Gastrocnemius medialis (tissue), 4 donors: ENCODE results near the gene AIFM2. TPM values are rescaled to one million over a fixed set of nuclear protein-coding genes. Genes with fewer than 3 reads are reported as not detected.
"Not testable (repeated sequence)": the region's sequence is repeated elsewhere in the genome, so short reads cannot be mapped to it uniquely, and the experiment has no call there.

Experiments used
- ATAC-seq, 2 donors: fragments of 150-250 bp; one replicate each; pipeline ENCODE4 v1.9.1; 2016
- DNase-seq, 2 donors: peaks; one replicate each; pipeline ENCODE4 v3.0.0-alpha.2; 2019
- H3K27ac ChIP-seq, 4 donors: fragments of 200-600 bp; sonication (generic); 1 replicate in 1 of 4; 2 replicates in 3 of 4; pipeline ENCODE4 v1.5.1; 2016 to 2018; ENCODE audit warnings: mild to moderate bottlenecking in 2 of 4, moderate library complexity in 1 of 4
- H3K27me3 ChIP-seq, 3 donors: fragments of 200-600 bp; sonication (generic) in 2 of 3; 1 replicate in 1 of 3; 2 replicates in 2 of 3; pipeline versions ENCODE4 v1.5.1 to v1.6.0; 2016 to 2019; ENCODE audit warnings: mild to moderate bottlenecking in 1 of 3, moderate library complexity in 1 of 3
- H3K36me3 ChIP-seq, 2 donors: fragments of 200-600 bp; sonication (generic) in 1 of 2; one replicate each; pipeline ENCODE4 v1.5.1; 2017 to 2018
- H3K4me1 ChIP-seq, 2 donors: fragments of 200-600 bp; sonication (generic) in 1 of 2; one replicate each; pipeline ENCODE4 v1.5.1; 2016 to 2017; ENCODE audit warnings: mild to moderate bottlenecking in 2 of 2
- H3K4me3 ChIP-seq, 4 donors: fragments of 200-600 bp; sonication (generic) in 3 of 4; 1 replicate in 1 of 4; 2 replicates in 3 of 4; pipeline ENCODE4 v1.5.1; 2016 to 2019; ENCODE audit warnings: mild to moderate bottlenecking in 2 of 4
- H3K9me3 ChIP-seq, 3 donors: fragments of 200-600 bp; sonication (generic) in 2 of 3; 1 replicate in 1 of 3; 2 replicates in 2 of 3; pipeline ENCODE4 v1.5.1; 2016 to 2019
- CTCF ChIP-seq, 5 experiments: fragments of 450-650 bp in 3 of 5; fragments of 200-600 bp in 2 of 5; sonication (generic) in 2 of 5; IDR thresholded peaks in 4 of 5; conservative IDR thresholded peaks in 1 of 5; 1 replicate in 4 of 5; 2 replicates in 1 of 5; pipeline ENCODE4 v1.5.1; 2016 to 2019; ENCODE audit warnings: antibody characterized with exemption in 5 of 5, mild to moderate bottlenecking in 3 of 5, moderate library complexity in 3 of 5
- POLR2A ChIP-seq, 2 donors: fragments of 450-650 bp; IDR thresholded peaks; one replicate each; pipeline ENCODE4 v1.6.1; 2017; ENCODE audit warnings: antibody characterized with exemption in 2 of 2, mild to moderate bottlenecking in 2 of 2, moderate library complexity in 2 of 2
- in situ Hi-C, 4 donors: fragments of 200-750 bp; cut with MboI; loops; one replicate each; pipeline versions ENCODE4 v1.15.0 to v1.8.0; 2017; ENCODE audit warnings: low sequenced_read_pairs in 4 of 4
- intact Hi-C: fragments of 100-400 bp; cut with DNase I; formaldehyde crosslinking; loops from one replicate; pipeline ENCODE4 v1.15.1; 2023; ENCODE audit warnings: low total_unique reads
- total RNA-seq, 4 donors: library from RNA; depleted of rRNA; stranded (reverse); fragments of >200 nt; gene quantifications; one replicate each; pipeline versions ENCODE4 v1.1.0 to v1.2.3, GENCODE V29; 2016

AIFM2 gene
- total RNA-seq: 10 to 100 TPM in 2 of 4 donors, 1 to 10 TPM in 2; 6.8 to 11.0 (median 9.8) TPM

- no peaks in the 10 kb centered on the region for H3K9me3 ChIP-seq
- H3K4me1 ChIP-seq: peaks cover 34 to 40% of the 10 kb centered on the region in 2 donors
- in situ Hi-C loops: no loop called here
- H3K4me3 ChIP-seq: peak within 1 kb of the TSS; percentile 68 to 86 (median 72)
- H3K27me3 ChIP-seq: no peaks in the 10 kb centered on the region
- TF ChIP-seq POLR2A (IDR thresholded peaks at IDR 0.05): peak; percentile 45 to 49
- peak in 2 of 5 experiments; percentile 18 to 32 for TF ChIP-seq CTCF (IDR thresholded peaks at IDR 0.05 in 4 of 5, conservative IDR thresholded peaks at IDR 0.05 in 1 of 5)
- DNase-seq (peak; percentile 61 to 84), ATAC-seq (peak; percentile 62 to 70)
- intact Hi-C loops: loop anchor here (10.0 kb wide), 2 partner anchors 228 to 1732 kb away; no protein-coding TSS in a partner anchor
- peak within 1 kb of the TSS; percentile 83 to 87 (median 86) for H3K27ac ChIP-seq
- H3K36me3 ChIP-seq: no peaks in the 10 kb centered on the region
These were observed at the start of gene AIFM2 for GRCh38 chr10:70132098-70133029. Gene AIFM2, minus strand, starts transcription at chr10:70132825. Its CDS starts 8,741 bp downstream, at chr10:70124084.

- in situ Hi-C loops, ATAC-seq: not testable (repeated sequence)
These were observed 46.6 kb upstream of the AIFM2 start for GRCh38 chr10:70179209-70179608.

GRCh38 chr10:70178139-70178725 is 45.6 kb upstream of the AIFM2 start:
- in situ Hi-C loops (no loop called here), intact Hi-C loops (no loop called here)
- TF ChIP-seq CTCF (IDR thresholded peaks at IDR 0.05 in 4 of 5, conservative IDR thresholded peaks at IDR 0.05 in 1 of 5): no peak
- no peak for TF ChIP-seq POLR2A (IDR thresholded peaks at IDR 0.05)

More at GRCh38 chr10:70179209-70179608, 46.6 kb upstream of the AIFM2 start:
- H3K27me3 ChIP-seq, H3K36me3 ChIP-seq, H3K4me1 ChIP-seq, H3K4me3 ChIP-seq, DNase-seq, H3K9me3 ChIP-seq, intact Hi-C loops, H3K27ac ChIP-seq: not testable (repeated sequence)

GRCh38 chr10:70176441-70176840 is 43.8 kb upstream of the AIFM2 start:
- TF ChIP-seq POLR2A (IDR thresholded peaks at IDR 0.05) (no peak), CTCF (IDR thresholded peaks at IDR 0.05 in 4 of 5, conservative IDR thresholded peaks at IDR 0.05 in 1 of 5) (no peak)
- DNase-seq (no peak), ATAC-seq (no peak)
- Histone ChIP-seq H3K36me3 (no peaks in the 10 kb centered on the region), H3K9me3 (no peaks in the 10 kb centered on the region), H3K27ac (no peak overlapping the region), H3K4me1 (no peaks in the 10 kb centered on the region), H3K27me3 (no peaks in the 10 kb centered on the region), H3K4me3 (no peak overlapping the region)
- intact Hi-C loops: no loop called here
- in situ Hi-C loops: no loop called here

More at GRCh38 chr10:70178139-70178725, 45.6 kb upstream of the AIFM2 start:
- H3K27me3 ChIP-seq: no peaks in the 10 kb centered on the region
- no peak overlapping the region for H3K4me3 ChIP-seq
- ATAC-seq: no peak
- H3K36me3 ChIP-seq: no peaks in the 10 kb centered on the region
- H3K27ac ChIP-seq: no peak overlapping the region
- no peaks in the 10 kb centered on the region for H3K4me1 ChIP-seq
- no peaks in the 10 kb centered on the region for H3K9me3 ChIP-seq
- DNase-seq: no peak

- TF ChIP-seq CTCF (IDR thresholded peaks at IDR 0.05 in 4 of 5, conservative IDR thresholded peaks at IDR 0.05 in 1 of 5) (no peak), POLR2A (IDR thresholded peaks at IDR 0.05) (no peak)
- H3K4me1 ChIP-seq: peaks cover 0 to 4% of the 10 kb centered on the region in 2 donors
- no peak overlapping the region for H3K4me3 ChIP-seq
- H3K27ac ChIP-seq: no peak overlapping the region
- in situ Hi-C loops: no loop called here
- no peaks in the 10 kb centered on the region for H3K9me3 ChIP-seq
- intact Hi-C loops: no loop called here
- H3K27me3 ChIP-seq: no peaks in the 10 kb centered on the region
- DNase-seq (no peak), ATAC-seq (no peak)
- H3K36me3 ChIP-seq: no peaks in the 10 kb centered on the region
These were observed 42.9 kb upstream of the AIFM2 start for GRCh38 chr10:70175516-70175915.
